Type B pancreatic cell (in vitro differentiated cells): ENCODE results near the gene NDUFB3. TPM values are rescaled to one million over a fixed set of nuclear protein-coding genes. Genes with fewer than 3 reads are reported as not detected.
A peak's percentile ranks its signal among the peaks of the same experiment; 100 is the strongest.
"Not testable (repeated sequence)": the region's sequence is repeated elsewhere in the genome, so short reads cannot be mapped to it uniquely, and the experiment has no call there.

Experiments
- DNase-seq: peaks from one replicate; pipeline ENCODE4 v3.0.0; 2021; ENCODE audit warnings: mixed read lengths; ENCODE audit not compliant: unreplicated experiment; ENCODE audit errors: extremely low spot score
- H3K27ac Mint-ChIP-seq: 2 replicates; pipeline ENCODE4 v1.8.0; 2021; ENCODE audit warnings: mild to moderate bottlenecking, mixed read lengths
- H3K27me3 Mint-ChIP-seq: 2 replicates; pipeline ENCODE4 v1.8.0; 2021; ENCODE audit warnings: mixed read lengths
- H3K36me3 Mint-ChIP-seq: 2 replicates; pipeline ENCODE4 v1.8.0; 2021; ENCODE audit warnings: mixed read lengths
- H3K4me1 Mint-ChIP-seq: one replicate; pipeline ENCODE4 v1.8.0; 2021; ENCODE audit warnings: mixed read lengths; ENCODE audit not compliant: unreplicated experiment
- H3K4me3 Mint-ChIP-seq: 2 replicates; pipeline ENCODE4 v1.8.0; 2021; ENCODE audit warnings: mild to moderate bottlenecking, mixed read lengths
- H3K9me3 Mint-ChIP-seq: 2 replicates; pipeline ENCODE4 v1.8.0; 2021; ENCODE audit warnings: mixed read lengths
- CTCF ChIP-seq: fragments of 200-600 bp; sonication (generic); conservative IDR thresholded peaks from 2 replicates; pipeline ENCODE4 v1.5.0; 2021; ENCODE audit warnings: antibody characterized with exemption, mild to moderate bottlenecking
- total RNA-seq: library from RNA; stranded (reverse); gene quantifications from 2 replicates; pipeline ENCODE4 v1.2.1, GENCODE V29; 2021; ENCODE audit warnings: low replicate concordance

The NDUFB3 gene
- total RNA-seq, 1 donor from 2014 or later, result 101 TPM

- Mint-ChIP-seq H3K4me3 (no peak overlapping the region), H3K27me3 (no peaks in the 10 kb centered on the region), H3K4me1 (peaks cover 11% of the 10 kb centered on the region), H3K27ac (no peak overlapping the region), H3K9me3 (no peaks in the 10 kb centered on the region), H3K36me3 (peaks cover 14% of the 10 kb centered on the region)
- no peak for DNase-seq
- no peak for TF ChIP-seq CTCF
Measured at GRCh38 chr2:201059961-201060755, 11.6 kb upstream of the NDUFB3 start.

GRCh38 chr2:201063516-201063915, 8.3 kb upstream of the NDUFB3 start:
- DNase-seq, H3K4me3 Mint-ChIP-seq, H3K9me3 Mint-ChIP-seq, H3K36me3 Mint-ChIP-seq, H3K4me1 Mint-ChIP-seq, H3K27ac Mint-ChIP-seq, H3K27me3 Mint-ChIP-seq: not testable (repeated sequence)

GRCh38 chr2:201064797-201065329, 6.9 kb upstream of the NDUFB3 start:
- Mint-ChIP-seq H3K27me3 (no peaks in the 10 kb centered on the region), H3K4me3 (no peak overlapping the region), H3K9me3 (no peaks in the 10 kb centered on the region), H3K4me1 (peaks cover 17% of the 10 kb centered on the region), H3K36me3 (peaks cover 4% of the 10 kb centered on the region), H3K27ac (peak overlapping the region; percentile 26)
- no peak for TF ChIP-seq CTCF
- no peak for DNase-seq

- H3K27me3 Mint-ChIP-seq, result no peaks in the 10 kb centered on the region
- DNase-seq, result no peak
Measured at GRCh38 chr2:201070948-201071478, 788 bp upstream of the NDUFB3 start.

GRCh38 chr2:201072201-201072530, 365 bp downstream of the NDUFB3 start:
- Mint-ChIP-seq H3K4me1 (peaks cover 31% of the 10 kb centered on the region), H3K4me3 (peak overlapping the region; percentile 100), H3K36me3 (peaks cover 4% of the 10 kb centered on the region), H3K9me3 (no peaks in the 10 kb centered on the region), H3K27me3 (no peaks in the 10 kb centered on the region), H3K27ac (peak overlapping the region; percentile 97)
- no peak for DNase-seq
- no peak for TF ChIP-seq CTCF

More at GRCh38 chr2:201070948-201071478, 788 bp upstream of the NDUFB3 start:
- Mint-ChIP-seq H3K27ac (peak overlapping the region; percentile 97), H3K36me3 (peaks cover 4% of the 10 kb centered on the region), H3K4me3 (peak overlapping the region; percentile 100), H3K4me1 (peaks cover 35% of the 10 kb centered on the region), H3K9me3 (no peaks in the 10 kb centered on the region)
- TF ChIP-seq CTCF, result no peak

- no peak for TF ChIP-seq CTCF
Measured at GRCh38 chr2:201073071-201073470, 1.3 kb downstream of the NDUFB3 start.

More at GRCh38 chr2:201073071-201073470, 1.3 kb downstream of the NDUFB3 start:
- Mint-ChIP-seq H3K27me3 (no peaks in the 10 kb centered on the region), H3K4me3 (peak overlapping the region; percentile 71), H3K27ac (no peak overlapping the region), H3K4me1 (peaks cover 31% of the 10 kb centered on the region), H3K36me3 (peaks cover 4% of the 10 kb centered on the region), H3K9me3 (no peaks in the 10 kb centered on the region)
- DNase-seq, result no peak
